ENCODE data around the gene HSPA12B. TPM values are rescaled to one million over a fixed set of nuclear protein-coding genes. Genes with fewer than 3 reads are reported as not detected.

The HSPA12B gene
- total and polyA plus RNA-seq, 2 of the 13 experiments (the other 11 are each of a cell fraction or from before 2014, with no cell fraction given), result 0.01 TPM; not detected in 1

GRCh38 chr20:3691897-3692296, 40.6 kb upstream of the HSPA12B start:
- FAIRE-seq, result no peak
- H3K36me3 ChIP-seq (replicated peaks in 1 of 2; ENCODE audit: control insufficient read depth in 1 of 2, insufficient read depth in 2 of 2, low read length in 2 of 2), result no peaks in the 10 kb centered on the region
- intact Hi-C loops (cut with micrococcal nuclease; ENCODE audit: unreplicated experiment), result no loop called here

GRCh38 chr20:3692706-3693294, 39.7 kb upstream of the HSPA12B start:
- H3K27me3 ChIP-seq (ENCODE audit: control insufficient read depth in 1 of 2, insufficient read depth in 2 of 2, low read length in 2 of 2), result peaks cover 20 to 75% of the 10 kb centered on the region in 2 experiments; a peak in 4 of 5 replicates
- H3K4me1 ChIP-seq (ENCODE audit: insufficient read depth, low read length), result peaks cover 9% of the 10 kb centered on the region; the same call in 1 of the 2 replicates
- BruUV-seq (replicated peaks), result no TSS peak
- no peaks in the 10 kb centered on the region for H3K79me2 ChIP-seq (ENCODE audit: insufficient read depth, low read length)
- no peak overlapping the region for H3K27ac ChIP-seq (ENCODE audit: extremely low read length, insufficient read depth, low read length)
- no peak overlapping the region for H2AFZ ChIP-seq (ENCODE audit: low read length)
- DNase-seq (ENCODE audit: low spot score), result no peak
- no peak overlapping the region for H3K9ac ChIP-seq (ENCODE audit: insufficient read depth, low read depth, low read length)
- ChIA-PET CTCF (ENCODE audit: low intra/inter-chr PET ratio, low total read pairs) (no interaction called here), POLR2A (no interaction called here)
- intact Hi-C loops (cut with micrococcal nuclease; ENCODE audit: unreplicated experiment) (no loop called here), in situ Hi-C loops (cut with HindIII; ENCODE audit: extremely low pct_ligation_motif_present, low pct_unique_long_range_greater_than_20kb) (no loop called here)
- peaks cover 5% of the 10 kb centered on the region; the same call in 1 of the 2 replicates for H3K9me3 ChIP-seq (ENCODE audit: low read length)
- TF ChIP-seq PATZ1 (CRISPR knock-in tag; IDR thresholded peaks at IDR 0.05) (no peak), ZNF710 (CRISPR knock-in tag; IDR thresholded peaks at IDR 0.05; ENCODE audit: borderline replicate concordance) (no peak), HNRNPLL (IDR thresholded peaks at IDR 0.05; ENCODE audit: low read depth, low read length, poor library complexity, severe bottlenecking) (peak; percentile 4), ZNF850 (CRISPR knock-in tag; conservative IDR thresholded peaks at IDR 0.05) (no peak), MTF2 (CRISPR knock-in tag; IDR thresholded peaks at IDR 0.05; ENCODE audit: borderline replicate concordance) (0 out of 2 replicates have a peak, but pooled peaks have one; percentile 27)
- no peaks in the 10 kb centered on the region for H3K36me3 ChIP-seq (replicated peaks in 1 of 2; ENCODE audit: control insufficient read depth in 1 of 2, insufficient read depth in 2 of 2, low read length in 2 of 2)
- H3K4me3 ChIP-seq (replicated peaks in 1 of 3; ENCODE audit: insufficient read depth in 1 of 3, low read depth in 2 of 3, low read length in 3 of 3), result no peak overlapping the region
- H3K4me2 ChIP-seq (ENCODE audit: low read depth, low read length), result no peak overlapping the region
- FAIRE-seq, result no peak
- 82% methylated on average over 10 of the region's 23 CpGs for WGBS (ENCODE audit: low lambda C conversion rate)
- ATAC-seq, result no peak; the same call in 2 of the 3 replicates
- no peaks in the 10 kb centered on the region; the same call in 1 of the 2 replicates for H4K20me1 ChIP-seq (ENCODE audit: insufficient read depth, low read length)

More at GRCh38 chr20:3691897-3692296, 40.6 kb upstream of the HSPA12B start:
- H4K20me1 ChIP-seq (ENCODE audit: insufficient read depth, low read length), result no peaks in the 10 kb centered on the region; the same call in 1 of the 2 replicates
- in situ Hi-C loops (cut with HindIII; ENCODE audit: extremely low pct_ligation_motif_present, low pct_unique_long_range_greater_than_20kb), result no loop called here
- ChIA-PET POLR2A (no interaction called here), CTCF (ENCODE audit: low intra/inter-chr PET ratio, low total read pairs) (no interaction called here)
- H3K27ac ChIP-seq (ENCODE audit: extremely low read length, insufficient read depth, low read length), result no peak overlapping the region
- H2AFZ ChIP-seq (ENCODE audit: low read length), result no peak overlapping the region
- TF ChIP-seq NFRKB (IDR thresholded peaks at IDR 0.05) (no peak), ZNF891 (CRISPR knock-in tag; IDR thresholded peaks at IDR 0.05) (0 out of 2 replicates have a peak, but pooled peaks have one; percentile 21)
- BruUV-seq (replicated peaks), result no TSS peak
- peaks cover 9% of the 10 kb centered on the region; the same call in 1 of the 2 replicates for H3K4me1 ChIP-seq (ENCODE audit: insufficient read depth, low read length)
- WGBS (ENCODE audit: low lambda C conversion rate), result 50% methylated on average over 7 of the region's 9 CpGs
- no peak for DNase-seq (ENCODE audit: low spot score)
- H3K4me3 ChIP-seq (replicated peaks in 1 of 3; ENCODE audit: insufficient read depth in 1 of 3, low read depth in 2 of 3, low read length in 3 of 3), result no peak overlapping the region
- H3K4me2 ChIP-seq (ENCODE audit: low read depth, low read length), result no peak overlapping the region
- H3K9ac ChIP-seq (ENCODE audit: insufficient read depth, low read depth, low read length), result no peak overlapping the region
- peaks cover 16 to 71% of the 10 kb centered on the region in 2 experiments; a peak in 4 of 5 replicates for H3K27me3 ChIP-seq (ENCODE audit: control insufficient read depth in 1 of 2, insufficient read depth in 2 of 2, low read length in 2 of 2)
- H3K9me3 ChIP-seq (ENCODE audit: low read length), result peaks cover 5% of the 10 kb centered on the region; the same call in 1 of the 2 replicates
- ATAC-seq, result peak; percentile 2; the same call in 2 of the 3 replicates
- no peaks in the 10 kb centered on the region for H3K79me2 ChIP-seq (ENCODE audit: insufficient read depth, low read length)

All from HepG2 (cell line).